Skeletal muscle tissue (tissue), 4 donors: ENCODE results near the gene FA2H. TPM values are rescaled to one million over a fixed set of nuclear protein-coding genes. Genes with fewer than 3 reads are reported as not detected.

Experiments
- H3K27ac ChIP-seq: one replicate; pipeline ENCODE4 v1.7.0; 2013; ENCODE audit warnings: mild to moderate bottlenecking, low read depth, low read length, inconsistent platforms
- H3K27me3 ChIP-seq, 3 donors: one replicate each; pipeline ENCODE4 v1.7.0; 2013; ENCODE audit warnings: low read length in 3 of 3; ENCODE audit not compliant: control insufficient read depth in 3 of 3, insufficient read depth in 3 of 3
- H3K36me3 ChIP-seq, 3 donors: one replicate each; pipeline ENCODE4 v1.7.0; 2013; ENCODE audit warnings: low read length in 3 of 3; ENCODE audit not compliant: control insufficient read depth in 3 of 3, insufficient read depth in 3 of 3
- H3K4me1 ChIP-seq, 3 donors: one replicate each; pipeline ENCODE4 v1.7.0; 2013; ENCODE audit warnings: low read length in 3 of 3, mild to moderate bottlenecking in 3 of 3; ENCODE audit not compliant: control insufficient read depth in 3 of 3, insufficient read depth in 3 of 3
- H3K4me3 ChIP-seq, 3 donors: one replicate each; pipeline ENCODE4 v1.7.0; 2013; ENCODE audit warnings: low read length in 3 of 3
- H3K9ac ChIP-seq, 3 donors: one replicate each; pipeline ENCODE4 v1.7.0; 2013; ENCODE audit warnings: low read length in 3 of 3, mild to moderate bottlenecking in 3 of 3, moderate library complexity in 2 of 3, low read depth in 1 of 3
- H3K9me3 ChIP-seq, 3 donors: one replicate each; pipeline ENCODE4 v1.7.0; 2013; ENCODE audit warnings: low read length in 3 of 3; ENCODE audit not compliant: control insufficient read depth in 3 of 3
- total RNA-seq: library from RNA; depleted of rRNA; stranded (reverse); fragments of >200 nt; gene quantifications from one replicate; pipeline ENCODE4 v1.2.3, GENCODE V29; 2014
- donor health status: Osteomylitis.

FA2H gene
- total RNA-seq, 1 donor from 2014 or later, result not detected

- H3K9me3 ChIP-seq, result no peaks in the 10 kb centered on the region
- H3K9ac ChIP-seq, result no peak overlapping the region
- H3K27me3 ChIP-seq, result peaks cover 4 to 16% (median 10%) of the 10 kb centered on the region in 3 donors
- H3K36me3 ChIP-seq, result no peaks in the 10 kb centered on the region
- H3K27ac ChIP-seq, result no peak overlapping the region
- no peak overlapping the region for H3K4me3 ChIP-seq
- H3K4me1 ChIP-seq, result no peaks in the 10 kb centered on the region
Measured at GRCh38 chr16:74718741-74719610, 55.6 kb downstream of the FA2H start.

- Histone ChIP-seq H3K9ac (no peak overlapping the region), H3K27ac (no peak overlapping the region), H3K9me3 (no peaks in the 10 kb centered on the region), H3K4me1 (no peaks in the 10 kb centered on the region), H3K27me3 (peaks cover 1 to 11% (median 5%) of the 10 kb centered on the region in 3 donors), H3K36me3 (no peaks in the 10 kb centered on the region), H3K4me3 (no peak overlapping the region)
Measured at GRCh38 chr16:74718140-74718539, 56.5 kb downstream of the FA2H start.

DNA sequence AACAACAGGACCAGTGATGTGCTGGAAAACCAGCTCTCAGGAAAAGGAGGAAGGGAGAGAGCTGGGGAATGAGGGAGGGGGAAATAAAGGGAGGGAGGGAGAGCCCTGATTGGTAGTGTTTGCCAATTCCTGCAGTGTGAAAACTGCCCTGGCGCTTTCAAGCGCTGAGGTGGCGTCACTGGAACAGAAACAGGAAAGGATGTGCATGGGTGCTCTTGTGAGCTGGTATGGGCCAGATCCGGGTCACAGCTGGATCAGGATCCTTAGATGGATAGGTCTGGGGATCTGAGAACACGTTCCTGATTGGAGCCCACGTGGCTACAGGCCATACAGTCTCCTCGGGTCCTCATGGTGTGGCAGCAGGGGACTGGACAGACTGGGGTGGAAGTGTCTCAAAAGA is 57.3 kb downstream of the FA2H start:
- no peaks in the 10 kb centered on the region for H3K4me1 ChIP-seq
- H3K4me3 ChIP-seq, result no peak overlapping the region
- no peak overlapping the region for H3K27ac ChIP-seq
- no peaks in the 10 kb centered on the region for H3K9me3 ChIP-seq
- peaks cover 0 to 10% (median 5%) of the 10 kb centered on the region in 3 donors for H3K27me3 ChIP-seq
- no peak overlapping the region for H3K9ac ChIP-seq
- H3K36me3 ChIP-seq, result no peaks in the 10 kb centered on the region

DNA sequence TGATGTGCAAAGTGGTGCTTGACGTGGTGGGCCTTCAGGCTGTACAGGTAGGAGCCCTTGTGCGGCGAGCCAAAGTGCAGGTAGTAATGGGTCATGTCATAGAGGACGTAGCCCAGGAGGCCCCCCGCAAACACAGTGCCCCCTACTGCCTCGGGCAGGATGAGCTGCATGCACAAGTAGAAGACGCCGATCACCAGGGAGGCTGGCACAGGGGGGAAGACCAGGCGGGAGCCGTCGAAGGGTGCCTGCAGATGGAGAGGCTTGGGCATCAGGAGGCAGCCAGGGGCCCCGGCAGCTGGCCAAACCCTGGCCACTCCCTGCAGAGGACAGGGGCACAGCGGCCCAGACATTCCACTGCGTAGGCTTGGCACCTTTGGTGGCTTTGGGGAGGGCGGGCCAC is 58.3 kb downstream of the FA2H start:
- Histone ChIP-seq H3K36me3 (no peaks in the 10 kb centered on the region), H3K4me3 (no peak overlapping the region), H3K9me3 (no peaks in the 10 kb centered on the region), H3K27me3 (peaks cover 0 to 6% (median 1%) of the 10 kb centered on the region in 3 donors), H3K27ac (no peak overlapping the region), H3K4me1 (no peaks in the 10 kb centered on the region), H3K9ac (no peak overlapping the region)

DNA sequence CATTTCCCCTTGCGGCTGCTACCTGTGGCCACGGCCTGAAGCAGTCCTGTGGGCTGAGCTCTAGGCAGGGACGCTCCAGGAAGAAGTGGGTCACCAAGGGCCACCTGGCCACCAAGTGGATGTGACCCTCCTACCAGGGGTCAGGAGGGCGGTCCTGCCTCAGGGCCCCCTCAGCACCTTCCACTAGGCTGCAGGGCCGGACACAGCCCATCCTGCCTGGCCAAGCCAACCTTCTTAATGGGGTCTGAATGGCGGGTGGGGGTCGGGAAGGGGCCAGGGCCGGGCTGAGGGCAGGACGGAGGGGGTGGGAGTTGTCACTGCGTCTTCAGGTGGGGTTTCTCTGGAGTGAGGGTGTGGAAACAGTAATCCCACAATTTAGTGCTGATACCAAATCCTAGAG is 60.7 kb downstream of the FA2H start:
- no peak overlapping the region for H3K27ac ChIP-seq
- no peak overlapping the region for H3K4me3 ChIP-seq
- H3K9ac ChIP-seq, result no peak overlapping the region
- H3K4me1 ChIP-seq, result no peaks in the 10 kb centered on the region
- peaks cover 0 to 5% (median 0%) of the 10 kb centered on the region in 3 donors for H3K27me3 ChIP-seq
- no peaks in the 10 kb centered on the region for H3K36me3 ChIP-seq
- no peaks in the 10 kb centered on the region for H3K9me3 ChIP-seq

DNA sequence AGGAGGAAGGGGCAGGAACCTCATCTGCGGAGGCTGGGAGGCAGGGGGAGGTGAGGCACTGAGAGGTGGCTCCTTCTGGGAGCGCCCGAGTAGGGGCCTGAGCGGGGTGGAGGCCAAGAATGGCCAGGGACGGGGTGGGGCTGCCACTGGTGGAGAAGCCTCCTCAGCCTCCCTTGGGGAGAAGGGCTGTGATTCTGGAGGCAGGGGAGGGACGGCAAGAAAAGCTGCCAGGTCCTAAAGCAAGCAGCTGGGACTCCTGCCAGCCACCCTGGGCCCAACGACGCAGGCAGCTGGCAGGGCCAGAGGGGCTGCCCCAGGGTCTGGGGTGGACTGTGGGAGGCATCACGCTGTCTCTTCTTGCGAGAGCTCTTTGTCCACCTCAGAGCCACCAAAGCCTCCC is 61.3 kb downstream of the FA2H start:
- Histone ChIP-seq H3K4me1 (no peaks in the 10 kb centered on the region), H3K27me3 (peaks cover 0 to 5% (median 0%) of the 10 kb centered on the region in 3 donors), H3K36me3 (no peaks in the 10 kb centered on the region)

DNA sequence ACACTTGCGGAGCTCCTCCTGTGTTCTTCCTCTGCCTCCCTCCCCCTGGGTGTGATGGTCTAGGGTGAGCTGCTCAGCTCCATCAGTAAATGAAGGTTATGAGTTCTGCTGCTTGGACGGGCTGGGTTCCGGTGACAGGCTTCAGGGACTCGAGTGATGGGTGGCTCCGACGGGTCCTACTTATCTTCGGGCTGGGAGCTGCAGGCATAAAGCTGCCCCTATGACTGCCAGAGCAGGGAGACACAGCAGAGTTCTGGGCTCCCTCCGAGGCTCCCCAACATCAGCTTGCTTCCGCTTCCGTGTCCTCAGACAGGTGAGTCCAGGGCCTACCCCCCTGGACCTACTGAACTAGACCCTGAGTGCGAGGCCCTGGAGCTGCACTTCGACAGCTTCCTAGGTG is 62.7 kb downstream of the FA2H start:
- Histone ChIP-seq H3K27ac (no peak overlapping the region), H3K4me3 (no peak overlapping the region), H3K9me3 (no peaks in the 10 kb centered on the region), H3K4me1 (no peaks in the 10 kb centered on the region), H3K27me3 (peaks cover 0 to 2% (median 0%) of the 10 kb centered on the region in 3 donors), H3K9ac (no peak overlapping the region), H3K36me3 (no peaks in the 10 kb centered on the region)

More for the DNA sequence above, 61.3 kb downstream of the FA2H start:
- Histone ChIP-seq H3K9ac (no peak overlapping the region), H3K27ac (no peak overlapping the region), H3K9me3 (no peaks in the 10 kb centered on the region), H3K4me3 (no peak overlapping the region)

- no peak overlapping the region for H3K27ac ChIP-seq
- no peaks in the 10 kb centered on the region for H3K4me1 ChIP-seq
- H3K9ac ChIP-seq, result no peak overlapping the region
- H3K4me3 ChIP-seq, result no peak overlapping the region
- no peaks in the 10 kb centered on the region for H3K27me3 ChIP-seq
- no peaks in the 10 kb centered on the region for H3K9me3 ChIP-seq
- H3K36me3 ChIP-seq, result no peaks in the 10 kb centered on the region
Measured at GRCh38 chr16:74710401-74710800, 64.2 kb downstream of the FA2H start.

DNA sequence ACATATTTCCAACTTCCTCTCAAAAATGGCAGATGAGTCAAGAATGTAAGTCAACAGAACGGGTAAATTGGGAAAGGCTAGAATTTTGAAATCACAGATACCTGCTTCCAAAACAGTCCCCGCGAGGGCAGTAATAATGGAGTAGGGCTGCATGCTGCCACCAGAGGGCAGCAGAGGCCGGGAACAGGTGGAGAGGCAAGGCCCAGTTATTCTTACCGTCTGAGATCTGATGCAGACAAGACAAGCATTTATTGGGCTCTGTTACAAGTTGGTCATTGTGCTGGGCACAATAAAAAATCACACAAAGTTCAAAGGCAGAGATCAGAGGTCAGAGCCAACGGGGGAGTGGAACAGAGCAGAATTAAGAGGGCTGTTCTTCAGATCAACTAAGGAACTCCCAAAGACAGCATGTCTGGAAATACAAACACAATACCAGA is 65.2 kb downstream of the FA2H start:
- Histone ChIP-seq H3K9ac (no peak overlapping the region), H3K4me3 (no peak overlapping the region)

DNA sequence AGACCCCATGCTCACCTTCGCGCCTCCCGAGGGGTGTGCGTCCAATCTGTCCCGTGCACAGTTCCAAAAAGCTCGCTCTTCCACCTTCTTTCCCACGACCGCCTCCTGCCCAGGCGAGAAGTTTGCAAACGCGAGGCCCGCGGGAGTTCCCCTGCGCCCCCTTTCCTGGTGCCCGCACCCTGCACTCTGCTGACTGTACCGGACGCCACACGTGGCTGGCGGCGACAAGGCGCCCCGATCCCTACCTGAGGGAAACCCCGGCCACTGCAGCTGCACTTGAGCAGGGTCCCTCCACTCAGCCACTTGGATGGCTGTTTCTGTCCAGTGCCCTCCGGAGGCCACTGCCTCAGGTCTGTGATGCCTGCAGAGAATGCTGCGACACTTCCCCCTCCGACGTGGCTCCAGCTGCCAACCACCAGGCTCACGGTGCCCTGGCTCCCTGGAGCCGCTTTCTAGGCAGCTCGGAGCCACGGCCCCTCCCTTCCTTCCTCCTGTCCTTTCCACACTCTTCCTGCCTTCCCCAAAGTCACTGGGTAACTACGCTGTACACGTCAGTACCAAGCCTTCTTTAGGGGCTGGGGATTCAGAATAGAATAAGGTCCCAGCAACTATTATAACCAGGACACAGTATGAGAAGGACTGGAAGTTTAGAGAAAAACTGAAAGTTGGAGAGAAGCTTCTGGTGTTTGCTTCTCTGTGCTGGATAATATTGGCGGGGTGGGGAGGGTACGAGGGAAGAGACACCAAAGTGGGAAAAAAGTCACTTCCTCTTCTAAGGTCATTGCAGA is 74.0 kb downstream of the FA2H start, which contains the start of gene MLKL:
Gene MLKL, minus strand, starts transcription at position 425 of the 788 bp plus-strand sequence. CDS start 5,105 bp downstream, outside the sequence.
- peaks cover 8 to 13% (median 8%) of the 10 kb centered on the region in 3 donors for H3K4me1 ChIP-seq
- H3K27me3 ChIP-seq, result peaks cover 0 to 7% (median 4%) of the 10 kb centered on the region in 3 donors
- peak within 1 kb of the TSS; percentile 69 to 81 (median 79) for H3K9ac ChIP-seq
- no peaks in the 10 kb centered on the region for H3K9me3 ChIP-seq
- H3K36me3 ChIP-seq, result no peaks in the 10 kb centered on the region
- H3K27ac ChIP-seq, result peak within 1 kb of the TSS; percentile 81
- peak within 1 kb of the TSS; percentile 80 to 88 (median 84) for H3K4me3 ChIP-seq

More for the DNA sequence above, 65.2 kb downstream of the FA2H start:
- no peak overlapping the region for H3K27ac ChIP-seq
- H3K9me3 ChIP-seq, result no peaks in the 10 kb centered on the region
- H3K4me1 ChIP-seq, result no peaks in the 10 kb centered on the region
- no peaks in the 10 kb centered on the region for H3K36me3 ChIP-seq
- H3K27me3 ChIP-seq, result no peaks in the 10 kb centered on the region
